Small intestine (tissue), 7 donors: ENCODE measurements around the gene DDX25. TPM values are rescaled to one million over a fixed set of nuclear protein-coding genes. Genes with fewer than 3 reads are reported as not detected.
"Not testable (repeated sequence)": the region's sequence is repeated elsewhere in the genome, so short reads cannot be mapped to it uniquely, and the experiment has no call there.

Experiments used
- DNase-seq, 2 donors: peaks; one replicate each; pipeline versions ENCODE4 v3.0.0 to v3.0.0-alpha.2; 2013
- FAIRE-seq: peaks from 2 replicates; lab custom pipeline; 2012; peaks lifted over from hg19 to GRCh38; lab: Jason Lieb, UNC
- H3K27ac ChIP-seq, 3 donors: one replicate each; pipeline ENCODE4 v1.5.1; 2013; ENCODE audit warnings: low read length in 2 of 3, mild to moderate bottlenecking in 2 of 3, control low read depth in 1 of 3, inconsistent platforms in 1 of 3, low read depth in 1 of 3, moderate library complexity in 1 of 3
- H3K27me3 ChIP-seq, 3 donors: one replicate each; pipeline ENCODE4 v1.6.1; 2013; ENCODE audit warnings: low read length in 3 of 3, inconsistent platforms in 1 of 3; ENCODE audit not compliant: control insufficient read depth in 3 of 3, insufficient read depth in 3 of 3
- H3K36me3 ChIP-seq, 3 donors: one replicate each; pipeline ENCODE4 v1.6.1; 2013; ENCODE audit warnings: low read length in 3 of 3, inconsistent platforms in 1 of 3, low read depth in 1 of 3, mild to moderate bottlenecking in 1 of 3, moderate library complexity in 1 of 3; ENCODE audit not compliant: control insufficient read depth in 3 of 3, insufficient read depth in 2 of 3
- H3K4me1 ChIP-seq, 3 donors: one replicate each; pipeline ENCODE4 v1.6.1; 2013; ENCODE audit warnings: low read length in 2 of 3, inconsistent platforms in 1 of 3, low read depth in 1 of 3, mild to moderate bottlenecking in 1 of 3, moderate library complexity in 1 of 3; ENCODE audit not compliant: control insufficient read depth in 3 of 3, insufficient read depth in 2 of 3
- H3K4me3 ChIP-seq, 3 donors: one replicate each; pipeline ENCODE4 v1.5.1; 2013; ENCODE audit warnings: low read length in 3 of 3, control low read depth in 1 of 3, inconsistent platforms in 1 of 3, low read depth in 1 of 3, mild to moderate bottlenecking in 1 of 3, moderate library complexity in 1 of 3
- H3K9me3 ChIP-seq, 2 donors: one replicate each; pipeline ENCODE4 v1.6.1; 2013; ENCODE audit warnings: low read depth in 1 of 2, low read length in 1 of 2; ENCODE audit not compliant: control insufficient read depth in 2 of 2, insufficient read depth in 1 of 2
- WGBS, 3 donors: extraction: QIAGEN DNeasy Blood & Tissue Kit; methylation state at CpG; one replicate each; pipeline ENCODE4 v1.1.7; 2013; 5-methylcytosine and 5-hydroxymethylcytosine counted together
- polyA plus RNA-seq, 4 donors: library from polyadenylated mRNA; stranded (reverse) in 3 of 4; unstranded in 1 of 4; fragments of 200-250 nt in 3 of 4; fragments of 120-200 nt in 1 of 4; gene quantifications; one replicate each; pipeline versions ENCODE4 v1.2.1 to v1.2.3, GENCODE V29; 2013
- donor health status: healthy with polysubstance abuse.
- donor health status: control.
- donor health status: control.
- donor health status: Bipolar disorder and iron deficiency.
- donor health status: healthy.

DDX25 gene
- polyA plus RNA-seq, 4 donors = 0.47 to 0.81 (median 0.63) TPM; not detected in 1

DNA sequence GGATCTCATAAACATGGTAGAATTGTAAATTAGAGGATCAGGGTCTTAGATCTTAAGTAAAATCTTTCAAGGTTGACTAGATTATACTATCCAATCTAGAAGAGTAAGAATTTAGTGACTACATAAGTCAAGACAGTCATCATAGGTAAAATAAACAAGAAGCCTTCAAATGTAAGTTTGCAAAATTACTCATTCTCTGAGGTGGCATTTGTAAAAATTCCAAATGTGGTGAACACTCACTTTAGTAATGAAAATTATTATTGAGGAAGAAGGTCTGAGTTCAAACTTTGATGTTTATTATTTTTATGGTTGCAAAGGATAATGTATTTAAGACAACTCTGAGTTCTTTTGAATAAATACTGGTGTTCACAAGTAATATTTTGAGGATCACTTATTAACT is 12.2 kb upstream of the DDX25 start:
- Histone ChIP-seq H3K36me3 (peaks cover 6 to 7% (median 7%) of the 10 kb centered on the region in 3 donors), H3K4me1 (peaks cover 0 to 11% (median 2%) of the 10 kb centered on the region in 3 donors), H3K9me3 (no peaks in the 10 kb centered on the region), H3K4me3 (no peak overlapping the region), H3K27me3 (no peaks in the 10 kb centered on the region), H3K27ac (no peak overlapping the region)
- FAIRE-seq = no peak
- no peak for DNase-seq

- Histone ChIP-seq H3K9me3 (no peaks in the 10 kb centered on the region), H3K4me1 (peaks cover 0 to 11% (median 2%) of the 10 kb centered on the region in 3 donors), H3K36me3 (peaks cover 6 to 7% (median 7%) of the 10 kb centered on the region in 3 donors), H3K4me3 (no peak overlapping the region), H3K27me3 (no peaks in the 10 kb centered on the region), H3K27ac (no peak overlapping the region)
- DNase-seq (peak; percentile 16 to 34), FAIRE-seq (no peak)
These were observed 11.3 kb upstream of the DDX25 start for GRCh38 chr11:125892994-125893393.

GRCh38 chr11:125901872-125902271 is 2.4 kb upstream of the DDX25 start:
- Histone ChIP-seq H3K27me3 (peaks cover 2 to 14% (median 7%) of the 10 kb centered on the region in 3 donors), H3K4me3 (peak overlapping the region in 1 of 3 donors; percentile 60), H3K4me1 (peaks cover 8 to 13% (median 11%) of the 10 kb centered on the region in 3 donors), H3K9me3 (peaks cover 2 to 4% of the 10 kb centered on the region in 2 donors), H3K36me3 (peaks cover 2 to 6% (median 2%) of the 10 kb centered on the region in 3 donors), H3K27ac (no peak overlapping the region)
- 45 to 71% (median 61%) methylated on average over 6 of the region's 6 CpGs for WGBS, 3 donors
- DNase-seq (no peak), FAIRE-seq (no peak)

- Histone ChIP-seq H3K9me3 (peaks cover 2 to 4% of the 10 kb centered on the region in 2 donors), H3K4me1 (peaks cover 8 to 13% (median 11%) of the 10 kb centered on the region in 3 donors), H3K36me3 (peaks cover 2 to 6% (median 2%) of the 10 kb centered on the region in 3 donors), H3K27ac (peak overlapping the region; percentile 0 to 70 (median 64)), H3K27me3 (peaks cover 2 to 14% (median 7%) of the 10 kb centered on the region in 3 donors), H3K4me3 (peak overlapping the region; percentile 49 to 70 (median 60))
- DNase-seq (no peak), FAIRE-seq (no peak)
- WGBS, 3 donors = 45 to 51% (median 45%) methylated on average over 20 of the region's 20 CpGs
These were observed 1.9 kb upstream of the DDX25 start for GRCh38 chr11:125902277-125902926.

DNA sequence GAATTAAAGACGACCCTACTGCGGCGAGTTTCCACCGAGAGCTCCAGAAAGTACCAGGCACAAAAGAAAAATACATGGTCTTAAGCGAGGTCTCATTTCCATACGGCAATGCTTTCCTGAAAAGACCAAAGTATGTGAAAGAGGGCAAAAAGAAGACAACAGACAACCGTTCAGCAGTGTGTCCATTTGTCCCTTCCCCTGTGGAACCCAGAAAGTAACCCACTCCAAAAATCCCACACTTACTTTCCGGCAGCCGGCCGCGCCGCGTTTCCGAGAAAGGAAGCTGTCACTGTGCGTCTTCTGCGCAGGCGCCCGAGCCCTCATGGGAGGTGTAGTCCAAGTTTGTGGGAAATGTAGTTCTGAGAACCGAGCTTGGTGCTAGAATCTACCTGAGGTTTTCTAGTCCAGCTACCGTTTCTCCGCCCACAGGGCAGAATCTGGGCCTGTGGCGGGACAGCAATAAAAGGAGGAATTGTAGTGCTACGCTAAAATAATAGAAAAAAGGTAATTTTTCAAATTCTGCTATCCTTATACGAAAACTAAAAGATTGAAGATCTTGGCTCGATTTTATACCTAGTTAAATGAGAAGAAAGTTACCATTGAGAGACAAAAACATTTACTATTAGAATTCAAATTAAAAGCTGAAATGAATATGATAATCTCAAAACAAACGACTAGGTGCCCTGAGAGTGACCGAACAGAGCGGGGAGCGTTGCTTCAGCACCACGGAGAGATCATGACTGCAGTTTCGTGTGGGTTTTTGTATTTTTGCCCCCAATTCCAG is 1.2 kb upstream of the DDX25 start, which contains the start of gene PUS3:
Gene PUS3, minus strand, starts transcription at position 280 of the 784 bp plus-strand sequence. CDS start 6,922 bp downstream, outside the sequence.
- DNase-seq (peak; percentile 89 to 94), FAIRE-seq (no peak)
- H3K9me3 ChIP-seq = peaks cover 2 to 4% of the 10 kb centered on the region in 2 donors
- peak within 1 kb of the TSS; percentile 0 to 70 (median 64) for H3K27ac ChIP-seq
- WGBS, 3 donors = 2 to 3% (median 2%) methylated on average over 31 of the region's 31 CpGs
- peaks cover 2 to 6% (median 2%) of the 10 kb centered on the region in 3 donors for H3K36me3 ChIP-seq
- peaks cover 2 to 14% (median 7%) of the 10 kb centered on the region in 3 donors for H3K27me3 ChIP-seq
- H3K4me1 ChIP-seq = peaks cover 8 to 13% (median 11%) of the 10 kb centered on the region in 3 donors
- H3K4me3 ChIP-seq = peak within 1 kb of the TSS; percentile 49 to 70 (median 60)

DNA sequence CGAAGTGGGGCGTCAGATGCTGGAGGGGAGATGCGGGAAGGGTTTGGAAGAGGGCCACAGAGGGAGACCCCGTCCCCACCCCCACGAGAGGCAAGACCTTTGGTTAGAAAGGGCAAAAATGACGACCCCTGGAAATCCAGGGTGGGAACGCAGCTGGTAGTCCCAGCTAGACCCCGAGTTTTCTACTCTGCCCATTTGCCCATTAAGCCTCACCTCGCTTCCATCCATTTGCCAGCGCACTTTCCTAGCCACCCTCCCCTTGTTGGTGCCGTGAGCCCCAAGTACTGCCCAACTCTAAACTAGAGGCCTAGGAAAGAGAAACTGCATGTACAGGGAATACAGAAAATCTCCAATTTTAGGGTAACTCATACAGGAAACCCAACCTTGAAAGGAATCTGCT is 370 bp downstream of the DDX25 start:
- 47 to 63% (median 53%) methylated on average over 10 to 11 of the region's 11 CpGs for WGBS, 3 donors
- no peak for DNase-seq
- H3K4me3 ChIP-seq = no peak overlapping the region

DNA sequence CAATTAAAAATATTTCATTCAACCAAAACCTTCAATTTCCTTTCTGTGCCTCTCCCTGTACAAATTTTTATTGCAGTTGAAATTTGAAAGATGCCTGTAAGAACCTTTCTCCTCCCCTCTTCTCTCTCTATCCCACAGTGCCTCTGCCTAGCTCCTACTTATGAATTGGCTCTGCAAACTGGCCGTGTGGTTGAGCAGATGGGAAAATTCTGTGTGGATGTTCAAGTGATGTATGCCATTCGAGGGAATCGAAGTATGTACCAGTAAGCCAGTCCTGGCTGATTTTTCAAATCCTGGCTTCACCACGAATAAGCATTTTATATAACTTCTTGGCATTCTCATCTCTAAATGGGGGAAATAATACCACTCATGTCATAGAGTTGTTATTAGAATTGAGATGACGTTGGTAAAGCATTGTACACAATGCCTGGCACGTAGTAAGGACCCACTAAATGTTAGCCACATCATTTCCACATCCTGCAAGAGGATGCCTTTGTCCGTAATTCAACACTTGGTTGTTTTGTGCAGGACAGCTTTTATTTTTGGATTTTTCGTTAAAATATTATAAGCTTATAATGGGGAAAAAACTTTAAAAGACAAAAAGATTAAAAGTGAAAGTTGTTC is 6.0 kb downstream of the DDX25 start:
- Histone ChIP-seq H3K4me3 (no peak overlapping the region), H3K36me3 (no peaks in the 10 kb centered on the region), H3K4me1 (no peaks in the 10 kb centered on the region), H3K27ac (no peak overlapping the region), H3K27me3 (peaks cover 0 to 6% (median 0%) of the 10 kb centered on the region in 3 donors), H3K9me3 (no peaks in the 10 kb centered on the region)
- FAIRE-seq = no peak
- 59 to 72% (median 66%) methylated on average over 8 of the region's 8 CpGs for WGBS, 3 donors
- DNase-seq = no peak

More for the DNA sequence above, 370 bp downstream of the DDX25 start:
- Histone ChIP-seq H3K4me1 (peaks cover 8 to 13% (median 8%) of the 10 kb centered on the region in 3 donors), H3K9me3 (peaks cover 2 to 4% of the 10 kb centered on the region in 2 donors), H3K27me3 (peaks cover 2 to 14% (median 7%) of the 10 kb centered on the region in 3 donors), H3K36me3 (peaks cover 2 to 4% (median 2%) of the 10 kb centered on the region in 3 donors), H3K27ac (no peak overlapping the region)
- no peak for FAIRE-seq

- not testable (repeated sequence) for H3K4me1 ChIP-seq, FAIRE-seq, H3K27ac ChIP-seq, H3K36me3 ChIP-seq, DNase-seq, H3K4me3 ChIP-seq, H3K9me3 ChIP-seq, H3K27me3 ChIP-seq
- WGBS, 3 donors = 68 to 83% (median 79%) methylated on average over 3 of the region's 3 CpGs
These were observed 10.3 kb downstream of the DDX25 start for GRCh38 chr11:125914601-125915000.
